Common myeloid progenitor, CD34-positive (primary cell): Measurements from ENCODE around the gene MCMBP.
A peak's percentile ranks its signal among the peaks of the same experiment; 100 is the strongest.

Source experiments
- CTCF ChIA-PET: fragments of 350-600 bp; sonication (Branson Sonifier 250); formaldehyde crosslinking; loops from one replicate; lab custom pipeline; 2021; ENCODE audit warnings: antibody characterized with exemption; lab: Charles Lee
- POLR2A ChIA-PET: fragments of 350-600 bp; sonication (Branson Sonifier 250); formaldehyde crosslinking; loops from one replicate; lab custom pipeline; 2021; ENCODE audit warnings: antibody characterized with exemption; lab: Charles Lee
- DNase-seq, 3 donors: peaks; one replicate each; pipeline versions ENCODE4 v3.0.0 to v3.0.0-alpha.2; 2013
- H3K27ac ChIP-seq, 2 experiments: 1 replicate in 1 of 2; 2 replicates in 1 of 2; pipeline ENCODE4 v1.7.0; 2013; ENCODE audit warnings: inconsistent platforms in 2 of 2, low read length in 2 of 2, mild to moderate bottlenecking in 2 of 2, low read depth in 1 of 2, moderate library complexity in 1 of 2; ENCODE audit not compliant: severe bottlenecking in 2 of 2, insufficient read depth in 1 of 2, poor library complexity in 1 of 2
- H3K27me3 ChIP-seq, 5 experiments: replicated peaks in 2 of 5; 1 replicate in 3 of 5; 2 replicates in 2 of 5; pipeline versions ENCODE4 v1.6.1 to v1.7.0; 2013; ENCODE audit warnings: low read length in 4 of 5, mild to moderate bottlenecking in 2 of 5, moderate library complexity in 2 of 5, inconsistent platforms in 1 of 5; ENCODE audit not compliant: insufficient read depth in 5 of 5, control insufficient read depth in 4 of 5
- H3K36me3 ChIP-seq, 4 experiments: 1 replicate in 2 of 4; 2 replicates in 2 of 4; pipeline versions ENCODE4 v1.6.1 to v1.7.0; 2013; ENCODE audit warnings: low read length in 3 of 4, control low read depth in 1 of 4, mild to moderate bottlenecking in 1 of 4; ENCODE audit not compliant: control insufficient read depth in 4 of 4, insufficient read depth in 4 of 4
- H3K4me1 ChIP-seq, 4 experiments: 1 replicate in 3 of 4; 2 replicates in 1 of 4; pipeline versions ENCODE4 v1.6.1 to v1.7.1; 2013; ENCODE audit warnings: low read length in 3 of 4, mild to moderate bottlenecking in 3 of 4, control low read depth in 1 of 4, inconsistent platforms in 1 of 4, moderate library complexity in 1 of 4; ENCODE audit not compliant: control insufficient read depth in 4 of 4, insufficient read depth in 4 of 4; ENCODE audit errors: control extremely low read depth in 1 of 4
- H3K4me3 ChIP-seq, 7 experiments: 1 replicate in 4 of 7; 2 replicates in 3 of 7; pipeline versions ENCODE4 v1.5.1 to v1.7.0; 2013; ENCODE audit warnings: mild to moderate bottlenecking in 7 of 7, low read length in 6 of 7, moderate library complexity in 6 of 7, inconsistent platforms in 2 of 7, low read depth in 2 of 7, control low read depth in 1 of 7; ENCODE audit not compliant: insufficient read depth in 4 of 7, control insufficient read depth in 1 of 7; ENCODE audit errors: extremely low read depth in 1 of 7
- H3K9me3 ChIP-seq, 5 experiments: 1 replicate in 4 of 5; 2 replicates in 1 of 5; pipeline versions ENCODE4 v1.6.1 to v1.7.1; 2013; ENCODE audit warnings: low read length in 4 of 5, mild to moderate bottlenecking in 2 of 5, inconsistent platforms in 1 of 5, low read depth in 1 of 5, moderate library complexity in 1 of 5; ENCODE audit not compliant: control insufficient read depth in 4 of 5, insufficient read depth in 2 of 5; ENCODE audit errors: control extremely low read depth in 1 of 5
- WGBS: methylation state at CpG from one replicate; pipeline ENCODE4 v1.1.5; 2013; ENCODE audit not compliant: insufficient coverage; 5-methylcytosine and 5-hydroxymethylcytosine counted together

MCMBP gene

DNA sequence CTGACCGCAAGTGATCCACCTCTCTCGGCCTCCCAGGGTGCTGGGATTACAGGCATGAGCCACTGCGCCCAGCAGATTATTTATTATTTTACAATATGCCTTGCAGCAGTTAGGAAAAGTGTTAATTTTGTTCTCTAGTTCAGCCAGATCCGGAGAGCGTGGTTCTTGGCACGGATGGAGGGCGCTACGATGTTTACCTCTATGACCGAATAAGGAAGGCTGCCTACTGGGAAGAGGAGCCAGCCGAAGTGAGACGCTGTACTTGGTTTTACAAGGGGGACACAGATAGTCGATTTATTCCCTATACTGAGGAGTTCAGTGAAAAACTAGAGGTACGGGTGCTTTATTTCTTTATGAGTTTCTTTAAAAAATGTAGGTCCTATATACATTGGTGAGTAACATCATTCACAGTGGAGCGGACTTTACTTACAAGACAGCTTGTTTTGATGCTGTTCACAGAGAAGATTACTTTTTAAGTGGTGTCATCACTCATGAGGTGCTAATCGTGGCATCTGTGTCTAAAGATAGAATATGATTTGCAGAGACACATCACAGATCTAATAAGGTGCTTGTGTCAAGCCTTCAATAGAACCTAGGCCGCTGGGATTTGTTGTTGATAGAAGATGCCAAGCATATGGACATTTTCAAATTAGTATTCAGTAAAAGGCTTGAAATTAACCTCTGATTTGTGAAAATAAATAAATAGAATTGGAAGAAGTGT lies 31.5 kb upstream of the MCMBP start:
- Histone ChIP-seq H3K4me1 (peaks cover 0 to 2% (median under 1%) of the 10 kb centered on the region in 4 experiments), H3K27ac (no peak overlapping the region), H3K4me3 (no peak overlapping the region), H3K27me3 (no peaks in the 10 kb centered on the region), H3K9me3 (no peaks in the 10 kb centered on the region), H3K36me3 (peaks cover 18 to 65% (median 35%) of the 10 kb centered on the region in 4 experiments)
- ChIA-PET POLR2A (no interaction called here), CTCF (no interaction called here)
- 96% methylated on average over 11 of the region's 16 CpGs for whole genome bisulfite sequencing
- no peak for DNase-seq

DNA sequence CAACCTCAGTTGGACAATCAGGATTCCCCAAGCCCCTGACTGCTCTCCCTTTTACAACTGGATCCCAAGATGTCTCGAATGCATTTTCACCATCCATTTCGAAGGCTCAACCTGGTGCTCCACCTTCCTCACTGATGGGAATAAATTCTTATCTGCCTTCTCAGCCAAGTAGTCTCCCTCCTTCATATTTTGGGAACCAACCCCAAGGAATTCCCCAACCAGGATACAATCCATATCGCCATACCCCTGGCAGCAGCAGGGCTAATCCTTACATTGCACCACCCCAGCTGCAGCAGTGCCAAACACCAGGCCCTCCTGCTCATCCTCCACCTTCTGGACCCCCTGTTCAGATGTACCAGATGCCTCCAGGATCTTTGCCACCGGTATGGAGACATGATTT lies 25.9 kb upstream of the MCMBP start:
- Histone ChIP-seq H3K4me1 (peaks cover 0 to 27% (median 21%) of the 10 kb centered on the region in 4 experiments), H3K27ac (no peak overlapping the region), H3K9me3 (no peaks in the 10 kb centered on the region), H3K36me3 (peaks cover 6 to 34% (median 23%) of the 10 kb centered on the region in 4 experiments), H3K4me3 (no peak overlapping the region), H3K27me3 (no peaks in the 10 kb centered on the region)
- no peak for DNase-seq
- 100% methylated on average over 2 of the region's 4 CpGs for WGBS
- CTCF ChIA-PET: interaction anchor here (1.0 kb wide), 1 partner anchor 25 kb away, joined by 3 read pairs; no protein-coding TSS in a partner anchor
- POLR2A ChIA-PET: no interaction called here

DNA sequence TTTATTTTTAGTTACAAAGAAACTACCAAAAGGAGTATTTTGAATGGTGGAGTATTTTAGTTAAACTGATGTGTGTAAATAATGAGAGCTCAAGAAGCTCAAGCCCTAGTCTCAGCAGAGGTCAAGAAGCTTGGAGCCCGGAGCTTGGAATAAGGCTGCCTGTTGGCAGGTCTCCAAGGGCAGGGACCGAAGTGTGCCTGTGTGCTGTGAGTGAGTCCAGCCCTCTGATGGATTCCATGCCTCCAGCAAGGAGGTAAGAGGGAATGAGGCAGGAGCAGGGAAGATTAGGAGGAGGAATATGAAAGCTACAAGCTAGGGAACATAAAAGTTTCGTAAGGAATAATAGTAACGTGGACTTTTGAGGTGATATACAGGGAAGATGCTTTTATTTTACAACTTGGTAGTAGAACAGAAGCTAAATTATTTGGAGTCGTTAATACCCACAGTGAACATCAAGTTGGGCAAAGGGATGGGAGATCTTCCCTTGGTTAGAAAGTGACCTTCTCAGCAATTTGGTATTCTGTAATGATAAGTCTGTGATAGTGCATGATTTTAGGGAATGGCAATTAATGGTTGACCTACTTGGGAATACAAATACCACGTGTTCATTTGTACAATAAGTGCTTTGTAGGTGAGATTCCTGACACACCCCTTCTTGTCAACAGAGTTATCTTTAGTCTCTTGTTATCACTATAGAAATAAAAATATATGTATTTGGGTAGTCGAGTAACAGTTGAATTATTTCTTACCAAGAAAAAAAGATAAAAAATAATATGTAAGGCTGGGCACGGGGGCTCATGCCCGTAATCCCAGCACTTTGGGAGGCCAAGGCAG lies 24.5 kb upstream of the MCMBP start:
- Histone ChIP-seq H3K9me3 (no peaks in the 10 kb centered on the region), H3K4me1 (peaks cover under 1 to 34% (median 26%) of the 10 kb centered on the region in 4 experiments), H3K27me3 (no peaks in the 10 kb centered on the region), H3K4me3 (no peak overlapping the region), H3K27ac (no peak overlapping the region), H3K36me3 (peaks cover 3 to 22% (median 14%) of the 10 kb centered on the region in 4 experiments)
- WGBS: 93% methylated on average over 5 of the region's 9 CpGs
- ChIA-PET POLR2A (no interaction called here), CTCF (interaction anchor here (0.8 to 1.1 kb wide), 2 partner anchors 14 to 17 kb away, joined by 3 read pairs; no protein-coding TSS in a partner anchor)
- no peak for DNase-seq

DNA sequence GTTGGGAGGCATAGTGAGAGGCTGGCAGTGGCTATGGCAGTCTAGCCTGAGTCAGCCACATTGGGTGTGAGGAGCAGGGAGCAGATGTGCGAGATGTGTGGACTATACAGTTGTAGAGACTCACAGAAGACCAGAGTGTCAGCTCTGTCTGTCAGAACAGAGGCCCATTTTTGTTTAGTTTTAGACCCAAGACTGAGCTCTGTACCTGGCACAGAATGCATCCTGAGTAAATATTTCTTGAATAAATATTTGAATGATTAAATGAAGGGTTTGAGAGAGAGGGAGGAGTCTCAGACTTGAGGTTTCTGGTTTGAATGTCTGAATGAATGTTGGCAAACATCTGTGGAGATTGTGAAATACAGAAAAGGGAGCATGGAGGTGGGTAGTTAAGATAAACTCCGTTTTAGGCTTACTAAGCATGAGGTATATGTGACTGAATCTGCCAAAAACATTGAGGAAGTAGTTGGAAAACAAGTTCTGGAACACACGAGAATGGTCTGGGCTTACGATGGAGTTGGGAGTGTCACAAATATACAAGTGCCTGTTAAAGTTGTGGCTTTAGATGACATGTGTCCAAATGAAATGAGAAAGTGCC lies 23.5 kb upstream of the MCMBP start:
- POLR2A ChIA-PET: no interaction called here
- H3K27me3 ChIP-seq: no peaks in the 10 kb centered on the region
- peak in 2 of 3 donors; percentile 69 to 77 for DNase-seq
- CTCF ChIA-PET: interaction anchor here (2.1 kb wide), 1 partner anchor 36 kb away, joined by 4 read pairs; no protein-coding TSS in a partner anchor
- no peaks in the 10 kb centered on the region for H3K9me3 ChIP-seq
- H3K4me3 ChIP-seq: no peak overlapping the region
- H3K4me1 ChIP-seq: peaks cover 2 to 42% (median 32%) of the 10 kb centered on the region in 4 experiments
- H3K36me3 ChIP-seq: peaks cover 3 to 19% (median 14%) of the 10 kb centered on the region in 4 experiments
- 36% methylated on average over 4 of the region's 4 CpGs for WGBS
- peak overlapping the region in 1 of 2 experiments; percentile 21 for H3K27ac ChIP-seq

DNA sequence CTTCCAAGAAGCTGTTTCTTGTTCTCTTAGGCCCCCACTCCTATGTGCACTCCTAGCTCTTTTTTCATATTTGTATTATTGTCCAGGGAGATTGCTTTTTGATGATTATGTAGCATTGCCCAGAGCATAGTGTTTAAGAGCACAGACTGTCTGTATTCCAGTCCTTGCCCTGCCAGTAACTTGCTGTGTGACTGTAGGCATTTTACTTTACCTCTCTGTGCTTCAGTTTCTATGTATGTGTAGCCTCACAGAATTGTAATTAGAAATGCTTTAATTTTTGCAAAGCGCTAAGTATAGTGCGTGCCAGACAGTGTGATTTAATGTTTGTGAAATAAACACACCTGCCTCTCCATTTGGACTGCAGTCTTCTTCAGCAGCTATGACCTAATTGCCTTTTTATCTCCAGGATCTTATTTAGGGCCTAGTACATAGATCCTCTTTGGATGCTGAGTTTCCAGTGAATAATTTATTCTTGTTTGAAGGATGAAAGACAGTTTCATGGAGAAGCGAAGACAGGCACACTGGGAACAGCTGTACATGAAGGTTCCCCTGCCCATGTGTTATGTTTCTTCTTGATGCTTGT lies 21.3 kb upstream of the MCMBP start:
- 100% methylated on average over 3 of the region's 3 CpGs for WGBS
- POLR2A ChIA-PET: no interaction called here
- Histone ChIP-seq H3K27me3 (no peaks in the 10 kb centered on the region), H3K36me3 (peaks cover 3 to 16% (median 11%) of the 10 kb centered on the region in 4 experiments), H3K4me1 (peaks cover 2 to 48% (median 32%) of the 10 kb centered on the region in 4 experiments), H3K27ac (no peak overlapping the region), H3K4me3 (peak overlapping the region in 2 of 7 experiments; percentile 50 to 96), H3K9me3 (no peaks in the 10 kb centered on the region)
- CTCF ChIA-PET: interaction anchor here (2.1 kb wide), 1 partner anchor 34 kb away, joined by 4 read pairs; no protein-coding TSS in a partner anchor
- no peak for DNase-seq

DNA sequence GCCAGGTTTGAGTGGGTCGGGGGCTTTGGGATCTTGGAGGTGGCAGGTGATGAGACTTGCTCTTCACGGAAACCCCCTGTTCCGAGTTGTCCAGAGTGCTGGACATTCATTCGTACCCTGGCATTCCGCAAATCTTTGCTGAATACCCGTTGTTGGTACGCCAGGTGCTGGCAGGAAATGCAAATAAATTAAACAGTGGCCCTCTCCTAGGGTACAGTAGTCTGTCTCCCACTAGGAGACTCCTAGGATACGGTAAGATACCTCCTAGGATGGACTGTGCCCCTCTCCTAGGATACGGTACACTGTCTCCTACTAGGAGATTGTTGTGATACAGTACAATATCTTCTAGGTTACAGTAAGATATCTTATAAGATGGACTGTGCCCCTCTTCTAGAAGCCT lies 20.4 kb upstream of the MCMBP start:
- Histone ChIP-seq H3K36me3 (peaks cover 0 to 7% (median 3%) of the 10 kb centered on the region in 4 experiments), H3K9me3 (no peaks in the 10 kb centered on the region), H3K4me3 (peak overlapping the region; percentile 77 to 96 (median 92)), H3K27me3 (no peaks in the 10 kb centered on the region), H3K27ac (peak overlapping the region; percentile 77 to 85), H3K4me1 (peaks cover 2 to 56% (median 32%) of the 10 kb centered on the region in 4 experiments)
- 11% methylated on average over 7 of the region's 9 CpGs for WGBS
- ChIA-PET CTCF (interaction anchor here (1.2 kb wide), 1 partner anchor 8 kb away, joined by 3 read pairs; no protein-coding TSS in a partner anchor), POLR2A (interaction anchor here (0.7 to 1.0 kb wide), 2 partner anchors 19 to 28 kb away, joined by 3 to 4 read pairs; no protein-coding TSS in a partner anchor)
- no peak for DNase-seq
